CD4-positive, alpha-beta T cell treated with Interleukin-10 for 1 hour (primary cell): ENCODE data around the gene TINAGL1.
"Not testable (repeated sequence)": the region's sequence is repeated elsewhere in the genome, so short reads cannot be mapped to it uniquely, and the experiment has no call there.

Experiments
- DNase-seq: peaks from one replicate; pipeline ENCODE4 v3.0.0-alpha.2; 2020

TINAGL1 gene

DNA sequence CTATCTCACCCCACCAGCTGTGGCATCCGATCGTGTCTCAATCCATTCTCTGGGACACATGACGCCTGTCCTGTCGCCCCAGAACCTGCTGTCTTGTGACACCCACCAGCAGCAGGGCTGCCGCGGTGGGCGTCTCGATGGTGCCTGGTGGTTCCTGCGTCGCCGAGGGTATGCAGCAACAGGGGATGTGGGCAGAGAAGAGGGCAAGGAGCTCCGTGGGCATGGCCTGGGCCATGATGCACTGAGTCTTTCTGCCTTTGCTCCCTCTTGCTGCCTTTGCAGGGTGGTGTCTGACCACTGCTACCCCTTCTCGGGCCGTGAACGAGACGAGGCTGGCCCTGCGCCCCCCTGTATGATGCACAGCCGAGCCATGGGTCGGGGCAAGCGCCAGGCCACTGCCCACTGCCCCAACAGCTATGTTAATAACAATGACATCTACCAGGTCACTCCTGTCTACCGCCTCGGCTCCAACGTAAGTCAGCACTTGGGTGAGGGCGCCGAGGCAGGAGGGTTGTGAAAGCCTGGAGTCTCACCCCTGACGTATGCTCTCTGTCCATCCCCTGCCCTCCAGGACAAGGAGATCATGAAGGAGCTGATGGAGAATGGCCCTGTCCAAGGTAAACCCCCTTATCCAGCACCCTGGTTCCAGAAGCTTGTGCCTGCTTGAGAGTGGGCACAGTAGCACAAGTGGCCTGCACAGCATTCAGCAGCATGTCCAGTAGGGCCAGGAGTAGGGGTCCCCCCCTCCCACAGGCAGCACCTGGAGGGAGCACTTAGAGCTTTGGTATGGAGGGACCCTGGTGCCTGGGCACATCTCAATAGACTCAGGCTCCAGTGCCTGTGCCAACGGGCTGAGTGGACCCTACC lies 8.8 kb downstream of the TINAGL1 start:
- no peak for DNase-seq

DNA sequence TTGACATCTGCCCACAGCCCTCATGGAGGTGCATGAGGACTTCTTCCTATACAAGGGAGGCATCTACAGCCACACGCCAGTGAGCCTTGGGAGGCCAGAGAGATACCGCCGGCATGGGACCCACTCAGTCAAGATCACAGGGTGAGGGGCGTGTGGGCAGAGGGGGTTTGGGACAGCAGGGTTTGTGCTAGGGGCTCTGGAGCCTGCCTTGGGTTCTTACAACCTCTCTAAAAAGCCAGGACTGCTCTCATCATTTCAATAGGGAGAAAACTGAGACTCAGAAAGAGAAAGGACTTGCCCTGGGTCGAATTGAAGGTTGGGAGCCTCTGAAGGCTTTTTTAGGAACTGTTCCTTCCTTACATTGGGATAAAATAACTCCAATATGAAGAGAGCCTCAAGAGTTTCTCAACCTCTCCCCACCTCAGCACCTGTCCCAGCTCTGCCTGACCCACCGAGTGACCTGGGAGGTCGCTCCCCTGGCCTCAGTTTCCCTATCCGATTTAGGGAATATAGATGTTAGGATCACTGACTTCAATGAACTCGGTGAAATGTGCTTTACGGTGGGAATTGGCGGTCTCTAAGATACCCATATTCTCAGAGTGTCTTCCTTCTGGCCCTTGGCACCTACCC lies 9.5 kb downstream of the TINAGL1 start:
- DNase-seq, result no peak

DNA sequence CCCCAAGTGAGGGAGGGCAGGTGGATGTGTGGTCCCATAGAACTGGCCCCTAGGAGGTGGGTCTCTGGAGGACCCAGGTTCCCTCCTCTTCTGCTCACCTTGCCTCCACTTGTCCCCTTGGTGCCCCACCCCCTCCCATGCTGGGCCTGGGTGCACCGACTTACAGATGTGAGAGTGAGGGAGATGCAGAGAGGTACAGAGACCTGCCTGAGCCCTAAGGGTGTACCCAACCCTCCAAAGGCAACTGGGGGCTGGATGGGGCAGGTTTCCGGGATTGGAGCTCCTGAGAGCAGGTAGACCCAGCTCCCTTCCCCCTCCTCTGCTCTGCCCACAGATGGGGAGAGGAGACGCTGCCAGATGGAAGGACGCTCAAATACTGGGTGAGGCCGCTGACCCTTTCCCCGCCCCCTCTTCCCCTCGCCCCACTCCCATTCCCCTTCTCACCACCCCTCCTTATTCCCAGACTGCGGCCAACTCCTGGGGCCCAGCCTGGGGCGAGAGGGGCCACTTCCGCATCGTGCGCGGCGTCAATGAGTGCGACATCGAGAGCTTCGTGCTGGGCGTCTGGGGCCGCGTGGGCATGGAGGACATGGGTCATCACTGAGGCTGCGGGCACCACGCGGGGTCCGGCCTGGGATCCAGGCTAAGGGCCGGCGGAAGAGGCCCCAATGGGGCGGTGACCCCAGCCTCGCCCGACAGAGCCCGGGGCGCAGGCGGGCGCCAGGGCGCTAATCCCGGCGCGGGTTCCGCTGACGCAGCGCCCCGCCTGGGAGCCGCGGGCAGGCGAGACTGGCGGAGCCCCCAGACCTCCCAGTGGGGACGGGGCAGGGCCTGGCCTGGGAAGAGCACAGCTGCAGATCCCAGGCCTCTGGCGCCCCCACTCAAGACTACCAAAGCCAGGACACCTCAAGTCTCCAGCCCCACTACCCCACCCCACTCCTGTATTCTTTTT lies 10.3 kb downstream of the TINAGL1 start:
- no peak for DNase-seq

DNA sequence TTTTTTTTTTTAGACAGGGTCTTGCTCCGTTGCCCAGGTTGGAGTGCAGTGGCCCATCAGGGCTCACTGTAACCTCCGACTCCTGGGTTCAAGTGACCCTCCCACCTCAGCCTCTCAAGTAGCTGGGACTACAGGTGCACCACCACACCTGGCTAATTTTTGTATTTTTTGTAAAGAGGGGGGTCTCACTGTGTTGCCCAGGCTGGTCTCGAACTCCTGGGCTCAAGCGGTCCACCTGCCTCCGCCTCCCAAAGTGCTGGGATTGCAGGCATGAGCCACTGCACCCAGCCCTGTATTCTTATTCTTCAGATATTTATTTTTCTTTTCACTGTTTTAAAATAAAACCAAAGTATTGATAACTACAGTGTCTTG lies 11.0 kb downstream of the TINAGL1 start:
- not testable (repeated sequence) for DNase-seq

GRCh38 chr1:31587720-31588423 lies 11.6 kb downstream of the TINAGL1 start:
- peak; percentile 33 for DNase-seq

- no peak for DNase-seq
These were observed 12.6 kb downstream of the TINAGL1 start for GRCh38 chr1:31588751-31589515.

DNA sequence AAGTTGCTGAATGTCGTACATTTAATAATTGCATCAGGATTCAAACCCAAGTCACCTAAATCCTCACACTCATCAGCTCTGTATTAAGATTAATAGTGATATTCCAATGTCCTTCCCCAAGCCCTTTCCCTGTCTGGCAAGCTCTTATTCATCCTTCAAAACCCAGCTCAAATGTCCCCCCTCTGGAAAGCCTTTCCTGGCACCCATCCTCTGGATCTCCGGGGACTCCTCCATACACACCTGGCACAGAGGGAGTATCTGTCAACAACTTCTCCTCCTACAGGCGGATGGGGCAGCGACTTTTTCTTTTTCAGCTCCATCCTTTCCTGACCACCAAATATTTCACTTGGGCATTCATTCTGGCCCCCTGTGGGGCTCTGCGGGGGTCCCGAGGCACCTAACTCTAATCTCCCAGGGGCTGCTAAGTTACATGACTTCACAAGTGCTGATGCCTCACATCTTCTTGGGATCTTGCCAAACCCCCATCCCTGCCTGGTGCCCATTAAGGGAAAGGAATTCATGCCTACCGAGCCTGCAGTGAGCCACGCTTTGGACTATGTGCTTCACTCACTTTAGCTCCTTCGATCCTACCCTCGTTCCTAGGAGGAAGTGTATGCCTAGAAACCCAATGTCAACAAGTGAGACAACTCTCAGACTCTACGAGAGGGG lies 15.2 kb downstream of the TINAGL1 start:
- DNase-seq, result no peak

GRCh38 chr1:31592132-31592531 lies 15.8 kb downstream of the TINAGL1 start:
- DNase-seq, result no peak

DNA sequence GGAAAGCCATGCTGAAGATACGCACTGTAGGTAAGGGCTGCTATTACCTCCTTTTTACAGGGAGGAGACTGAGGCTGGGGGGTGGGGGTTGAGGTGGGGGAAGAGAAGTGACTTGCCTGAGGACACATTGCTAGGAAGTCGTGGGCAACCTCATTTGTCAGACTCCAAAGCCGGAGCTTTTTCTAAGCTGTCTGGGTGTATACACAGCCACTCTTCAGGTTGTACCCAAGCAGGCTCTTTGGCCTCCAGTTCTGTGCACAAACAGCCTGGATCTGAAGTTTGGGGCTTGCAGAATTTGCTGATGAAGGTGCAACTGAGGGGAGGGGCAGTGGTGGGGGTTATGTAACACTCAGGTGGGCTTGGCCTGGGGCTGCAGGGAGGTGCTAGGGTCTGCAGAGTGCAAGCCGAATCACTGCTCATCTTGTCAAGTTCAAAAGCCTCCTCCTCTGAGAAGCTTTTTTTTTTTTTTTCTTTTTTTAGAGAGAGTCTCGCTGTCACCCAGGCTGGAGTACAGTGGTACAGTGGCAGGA lies 16.9 kb downstream of the TINAGL1 start:
- DNase-seq, result no peak

DNA sequence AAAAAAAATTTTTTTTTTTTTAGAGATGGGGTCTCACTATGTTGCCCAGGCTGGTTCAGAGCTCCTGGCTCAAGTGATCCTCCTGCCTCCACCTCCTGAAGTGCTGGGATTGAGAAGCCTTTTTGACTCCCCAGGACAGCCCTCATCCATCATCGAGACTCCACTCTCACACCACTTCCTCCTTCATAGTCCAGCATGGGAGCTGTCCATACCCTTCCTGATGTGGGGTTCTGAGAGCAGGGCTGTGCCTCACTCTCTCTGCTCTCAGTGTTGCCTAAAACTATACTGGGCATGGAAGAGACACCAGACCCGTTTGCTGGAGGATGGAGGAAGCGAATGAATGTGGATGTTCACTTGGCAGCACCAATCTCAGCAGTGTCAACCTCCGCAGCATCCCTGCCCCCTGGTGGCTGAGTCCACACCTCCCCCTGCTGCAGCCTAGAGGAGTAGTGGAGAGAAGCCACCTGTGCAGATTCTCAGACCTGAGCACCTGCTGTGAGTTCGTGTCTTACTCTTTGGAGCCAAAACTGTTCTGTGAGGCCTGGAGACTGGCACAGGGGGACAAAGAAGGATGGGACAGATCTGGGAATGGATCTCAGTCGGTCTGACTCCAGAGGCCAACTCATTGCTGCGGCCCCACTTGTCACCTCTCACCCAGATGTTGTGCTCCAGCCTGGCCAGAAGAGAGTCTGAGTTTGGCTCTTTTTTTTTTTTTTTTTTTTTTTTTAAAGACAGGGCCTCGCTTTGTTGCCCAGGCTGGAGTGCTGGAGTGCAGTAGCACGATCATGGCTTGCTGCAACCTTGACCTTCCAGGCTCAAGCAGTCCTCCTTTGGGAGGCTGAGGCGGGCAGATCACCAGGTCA lies 17.7 kb downstream of the TINAGL1 start:
- DNase-seq, result peak; percentile 56

GRCh38 chr1:31595836-31596736 lies 19.8 kb downstream of the TINAGL1 start:
- DNase-seq, result no peak

DNA sequence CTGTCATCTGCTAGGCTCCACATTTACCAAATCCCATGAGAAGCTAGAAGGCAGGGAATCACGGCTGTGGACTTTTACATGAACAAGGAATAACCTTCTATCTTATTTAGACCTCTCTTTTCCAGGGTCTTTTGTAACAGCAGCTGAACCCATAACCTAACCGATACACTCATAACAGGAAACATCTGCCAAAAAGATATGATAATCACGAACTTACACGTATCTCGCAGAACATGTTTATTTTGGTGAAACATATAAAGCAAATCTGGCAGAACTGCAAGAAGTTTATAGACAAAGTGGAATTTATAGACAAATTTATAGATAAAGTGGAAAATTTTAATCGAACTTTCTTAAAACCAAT lies 20.4 kb downstream of the TINAGL1 start:
- DNase-seq, result no peak

DNA sequence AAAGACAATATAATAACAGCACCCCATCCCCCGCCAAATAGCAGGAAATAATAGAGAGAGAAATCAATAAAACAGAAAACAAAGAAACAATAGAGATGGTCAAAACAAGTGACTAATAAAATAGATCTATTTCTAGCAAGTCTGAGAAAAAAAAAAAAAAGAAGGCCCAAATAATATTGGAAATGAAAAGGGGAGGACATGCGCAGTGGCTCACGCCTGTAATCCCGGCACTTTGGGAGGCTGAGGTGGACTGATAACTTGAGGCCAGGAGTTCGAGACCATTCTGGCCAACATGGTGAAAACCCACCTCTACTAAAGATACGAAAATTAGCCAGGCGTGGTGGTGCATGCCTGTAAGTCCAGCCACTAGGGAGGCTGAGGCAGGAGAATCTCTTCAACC lies 22.7 kb downstream of the TINAGL1 start:
- DNase-seq, result no peak

DNA sequence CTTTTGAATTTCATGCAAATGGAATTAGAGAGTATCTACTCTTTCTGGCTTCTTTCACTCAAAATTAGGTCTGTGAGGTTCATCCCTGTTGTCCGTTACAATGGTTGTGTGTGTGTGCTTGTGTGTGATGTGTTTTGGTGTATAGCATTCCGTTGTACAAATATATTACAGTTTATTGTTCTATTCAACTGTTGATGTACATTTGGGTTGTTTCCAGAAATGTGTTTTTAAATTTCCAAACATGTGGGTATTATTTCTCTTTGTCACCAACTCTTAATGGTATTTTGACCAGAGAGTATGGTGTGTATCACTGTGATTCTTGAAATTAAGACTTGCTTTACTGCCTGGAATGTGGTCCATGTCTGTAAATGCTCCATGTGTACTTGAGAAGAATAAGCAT lies 24.3 kb downstream of the TINAGL1 start:
- DNase-seq, result no peak

DNA sequence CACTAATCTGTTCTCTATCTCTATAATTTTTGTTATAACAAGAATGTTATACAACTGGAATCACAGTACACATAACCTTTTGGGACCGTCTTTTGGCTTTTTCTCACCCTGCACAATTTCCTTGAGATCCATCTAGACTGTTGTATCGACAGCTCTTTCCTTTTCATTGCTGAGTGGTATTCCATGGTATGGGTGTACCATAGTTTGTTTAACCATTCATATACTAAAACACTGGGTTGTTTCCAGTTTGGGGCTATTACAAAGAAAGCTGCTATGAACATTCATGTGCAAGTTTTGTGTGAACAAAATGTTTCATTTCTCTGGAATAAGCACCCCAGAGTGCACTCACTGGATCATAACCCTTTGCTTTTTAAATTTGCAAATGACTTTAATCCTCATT lies 25.8 kb downstream of the TINAGL1 start:
- no peak for DNase-seq

- peak; percentile 16 for DNase-seq
These were observed 29.7 kb downstream of the TINAGL1 start for GRCh38 chr1:31605908-31606427.

DNA sequence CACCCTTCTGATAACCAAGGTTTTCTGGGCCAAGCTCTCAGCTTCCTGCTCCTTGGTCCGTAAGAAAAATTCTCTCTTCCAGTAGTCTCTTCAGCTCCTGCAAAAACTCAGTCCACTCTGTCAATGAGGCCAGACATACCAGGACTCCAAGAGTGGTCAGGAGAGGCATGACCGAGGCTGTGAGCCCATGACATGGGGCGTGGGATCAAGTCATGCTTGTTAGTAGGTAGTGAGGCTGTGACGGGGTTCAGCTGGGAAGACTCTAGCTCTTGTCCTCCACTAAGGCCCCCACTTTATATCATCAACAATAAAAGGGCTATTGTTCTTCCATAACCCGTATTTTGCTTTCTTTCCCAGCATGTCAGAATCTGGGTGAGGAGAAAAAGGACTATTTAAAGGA lies 31.0 kb downstream of the TINAGL1 start:
- DNase-seq, result no peak

- no peak for DNase-seq
These were observed 33.3 kb downstream of the TINAGL1 start for GRCh38 chr1:31609514-31610118.
